Breast epithelium (tissue), 4 donors: ENCODE results near the gene RGS14. TPM values are rescaled to one million over a fixed set of nuclear protein-coding genes. Genes with fewer than 3 reads are reported as not detected.

Source experiments
- DNase-seq, 2 donors: peaks; one replicate each; pipeline ENCODE4 v3.0.0-alpha.2; 2019; ENCODE audit warnings: low spot score in 2 of 2
- H3K27ac ChIP-seq, 2 donors: fragments of 200-600 bp; sonication (generic) in 1 of 2; one replicate each; pipeline ENCODE4 v1.5.1; 2016 to 2019; ENCODE audit warnings: mild to moderate bottlenecking in 1 of 2
- H3K27me3 ChIP-seq, 2 donors: fragments of 200-600 bp; sonication (generic) in 1 of 2; one replicate each; pipeline versions ENCODE4 v1.5.1 to v1.6.0; 2017 to 2019; ENCODE audit warnings: control low read depth in 1 of 2, mild to moderate bottlenecking in 1 of 2
- H3K36me3 ChIP-seq: fragments of 200-600 bp; one replicate; pipeline ENCODE4 v1.5.1; 2019
- H3K4me1 ChIP-seq, 2 donors: fragments of 200-600 bp; sonication (generic); one replicate each; pipeline ENCODE4 v1.5.1; 2016 to 2019; ENCODE audit warnings: control low read depth in 1 of 2
- H3K4me3 ChIP-seq, 3 donors: fragments of 200-600 bp; sonication (generic); 1 replicate in 2 of 3; 2 replicates in 1 of 3; pipeline ENCODE4 v1.5.1; 2016 to 2019; ENCODE audit warnings: mild to moderate bottlenecking in 3 of 3, moderate library complexity in 2 of 3
- H3K9me3 ChIP-seq, 2 donors: fragments of 200-600 bp; sonication (generic) in 1 of 2; one replicate each; pipeline ENCODE4 v1.5.1; 2016 to 2019; ENCODE audit warnings: control low read depth in 1 of 2
- POLR2A ChIP-seq: fragments of 450-650 bp; IDR thresholded peaks from one replicate; pipeline ENCODE4 v1.6.1; 2016; ENCODE audit warnings: antibody characterized with exemption, mild to moderate bottlenecking, moderate library complexity
- POLR2AphosphoS5 ChIP-seq, 3 donors: sonication (generic); formaldehyde crosslinking; IDR thresholded peaks; one replicate each; pipeline ENCODE4 v1.6.1; 2017; ENCODE audit warnings: antibody characterized with exemption in 3 of 3
- intact Hi-C: fragments of 100-400 bp; cut with DNase I; formaldehyde crosslinking; loops from one replicate; pipeline ENCODE4 v1.15.1; 2023; ENCODE audit warnings: low total_unique reads
- total RNA-seq, 3 donors: library from RNA; depleted of rRNA; stranded (reverse); fragments of >200 nt; gene quantifications; one replicate each; pipeline ENCODE4 v1.1.0, GENCODE V29; 2016
- TF ChIP-seq, protein P1 (sequence below), 3 donors: fragments of 450-650 bp; IDR thresholded peaks; one replicate each; pipeline ENCODE4 v1.5.1; 2016 to 2017; ENCODE audit warnings: antibody characterized with exemption in 3 of 3, mild to moderate bottlenecking in 3 of 3, moderate library complexity in 3 of 3

The RGS14 gene
- total RNA-seq, 3 donors from 2014 or later = 9.0 to 16.4 (median 11.3) TPM

- DNase-seq = no peak
- TF ChIP-seq POLR2A = no peak
- no peak for TF ChIP-seq POLR2AphosphoS5 (IDR thresholded peaks at IDR 0.05)
- TF ChIP-seq, protein P1, sequence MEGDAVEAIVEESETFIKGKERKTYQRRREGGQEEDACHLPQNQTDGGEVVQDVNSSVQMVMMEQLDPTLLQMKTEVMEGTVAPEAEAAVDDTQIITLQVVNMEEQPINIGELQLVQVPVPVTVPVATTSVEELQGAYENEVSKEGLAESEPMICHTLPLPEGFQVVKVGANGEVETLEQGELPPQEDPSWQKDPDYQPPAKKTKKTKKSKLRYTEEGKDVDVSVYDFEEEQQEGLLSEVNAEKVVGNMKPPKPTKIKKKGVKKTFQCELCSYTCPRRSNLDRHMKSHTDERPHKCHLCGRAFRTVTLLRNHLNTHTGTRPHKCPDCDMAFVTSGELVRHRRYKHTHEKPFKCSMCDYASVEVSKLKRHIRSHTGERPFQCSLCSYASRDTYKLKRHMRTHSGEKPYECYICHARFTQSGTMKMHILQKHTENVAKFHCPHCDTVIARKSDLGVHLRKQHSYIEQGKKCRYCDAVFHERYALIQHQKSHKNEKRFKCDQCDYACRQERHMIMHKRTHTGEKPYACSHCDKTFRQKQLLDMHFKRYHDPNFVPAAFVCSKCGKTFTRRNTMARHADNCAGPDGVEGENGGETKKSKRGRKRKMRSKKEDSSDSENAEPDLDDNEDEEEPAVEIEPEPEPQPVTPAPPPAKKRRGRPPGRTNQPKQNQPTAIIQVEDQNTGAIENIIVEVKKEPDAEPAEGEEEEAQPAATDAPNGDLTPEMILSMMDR (IDR thresholded peaks at IDR 0.05) = no peak
- no peaks in the 10 kb centered on the region for H3K9me3 ChIP-seq
- H3K27ac ChIP-seq = no peak overlapping the region
- no peaks in the 10 kb centered on the region for H3K36me3 ChIP-seq
- H3K4me1 ChIP-seq = no peaks in the 10 kb centered on the region
- no peak overlapping the region for H3K4me3 ChIP-seq
- no peaks in the 10 kb centered on the region for H3K27me3 ChIP-seq
- intact Hi-C loops = no loop called here
Measured at GRCh38 chr5:177378884-177379883, 21.5 kb downstream of the RGS14 start.

GRCh38 chr5:177380805-177381126 is 23.0 kb downstream of the RGS14 start:
- no peaks in the 10 kb centered on the region for H3K4me1 ChIP-seq
- intact Hi-C loops = no loop called here
- no peak for TF ChIP-seq POLR2AphosphoS5 (IDR thresholded peaks at IDR 0.05)
- TF ChIP-seq, protein P1 (IDR thresholded peaks at IDR 0.05) = no peak
- no peak for TF ChIP-seq POLR2A

GRCh38 chr5:177382423-177383029 is 24.8 kb downstream of the RGS14 start:
- no peak for DNase-seq
- H3K4me3 ChIP-seq = no peak overlapping the region

More at GRCh38 chr5:177380805-177381126, 23.0 kb downstream of the RGS14 start:
- no peaks in the 10 kb centered on the region for H3K9me3 ChIP-seq
- no peak for DNase-seq
- no peak overlapping the region for H3K4me3 ChIP-seq
- H3K27ac ChIP-seq = no peak overlapping the region
- H3K36me3 ChIP-seq = no peaks in the 10 kb centered on the region
- no peaks in the 10 kb centered on the region for H3K27me3 ChIP-seq

GRCh38 chr5:177383181-177383580 is 25.5 kb downstream of the RGS14 start:
- no peak overlapping the region for H3K4me3 ChIP-seq
- intact Hi-C loops = no loop called here

More at GRCh38 chr5:177382423-177383029, 24.8 kb downstream of the RGS14 start:
- no peak for TF ChIP-seq POLR2A
- TF ChIP-seq, protein P1 (IDR thresholded peaks at IDR 0.05) = no peak
- no peak for TF ChIP-seq POLR2AphosphoS5 (IDR thresholded peaks at IDR 0.05)
- Histone ChIP-seq H3K27me3 (no peaks in the 10 kb centered on the region), H3K27ac (no peak overlapping the region), H3K4me1 (no peaks in the 10 kb centered on the region), H3K36me3 (no peaks in the 10 kb centered on the region), H3K9me3 (no peaks in the 10 kb centered on the region)
- intact Hi-C loops = no loop called here

DNA sequence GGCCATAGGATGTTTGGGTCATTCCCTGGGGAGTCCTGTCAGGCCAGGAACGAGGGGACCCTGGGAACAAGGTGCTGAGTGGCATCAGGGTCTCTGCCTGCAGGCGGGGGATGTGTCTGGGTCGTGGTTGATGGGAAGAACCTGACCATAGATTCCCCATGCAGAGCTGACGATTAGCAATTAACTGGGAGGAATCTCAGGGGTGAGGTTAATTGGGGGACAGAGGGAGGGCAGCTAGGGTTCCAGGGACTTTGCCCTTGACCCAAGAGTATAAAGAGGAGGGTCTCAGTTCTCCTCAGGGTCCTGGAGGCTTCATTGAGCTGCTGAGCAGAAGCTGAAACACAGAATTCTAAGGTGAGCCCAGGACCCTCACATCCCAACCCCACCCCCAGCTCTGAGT is 26.4 kb downstream of the RGS14 start, which contains the start of gene SLC34A1:
Gene SLC34A1 (plus strand): TSS at position 301 of the 400 bp plus-strand sequence. CDS start 1,308 bp downstream, outside the sequence.
- TF ChIP-seq POLR2A (no peak), POLR2AphosphoS5 (IDR thresholded peaks at IDR 0.05) (no peak)
- TF ChIP-seq, protein P1 (IDR thresholded peaks at IDR 0.05) = no peak
- Histone ChIP-seq H3K4me3 (no peak within 1 kb of the TSS), H3K36me3 (no peaks in the 10 kb centered on the region), H3K27me3 (no peaks in the 10 kb centered on the region), H3K9me3 (no peaks in the 10 kb centered on the region), H3K27ac (no peak within 1 kb of the TSS), H3K4me1 (no peaks in the 10 kb centered on the region)
- DNase-seq = no peak
- intact Hi-C loops = no loop called here

More at GRCh38 chr5:177383181-177383580, 25.5 kb downstream of the RGS14 start:
- H3K36me3 ChIP-seq = no peaks in the 10 kb centered on the region
- DNase-seq = no peak
- no peaks in the 10 kb centered on the region for H3K27me3 ChIP-seq
- no peaks in the 10 kb centered on the region for H3K9me3 ChIP-seq
- TF ChIP-seq POLR2AphosphoS5 (IDR thresholded peaks at IDR 0.05) = no peak
- no peak for TF ChIP-seq POLR2A
- no peaks in the 10 kb centered on the region for H3K4me1 ChIP-seq
- no peak overlapping the region for H3K27ac ChIP-seq
